CD4-positive, alpha-beta T cell treated with Interleukin-10 for 1 hour (primary cell): ENCODE data around the gene PSMA1.
"Not testable (repeated sequence)": the region's sequence is repeated elsewhere in the genome, so short reads cannot be mapped to it uniquely, and the experiment has no call there.

Source experiments
- DNase-seq: peaks from one replicate; pipeline ENCODE4 v3.0.0-alpha.2; 2020

The PSMA1 gene

DNA sequence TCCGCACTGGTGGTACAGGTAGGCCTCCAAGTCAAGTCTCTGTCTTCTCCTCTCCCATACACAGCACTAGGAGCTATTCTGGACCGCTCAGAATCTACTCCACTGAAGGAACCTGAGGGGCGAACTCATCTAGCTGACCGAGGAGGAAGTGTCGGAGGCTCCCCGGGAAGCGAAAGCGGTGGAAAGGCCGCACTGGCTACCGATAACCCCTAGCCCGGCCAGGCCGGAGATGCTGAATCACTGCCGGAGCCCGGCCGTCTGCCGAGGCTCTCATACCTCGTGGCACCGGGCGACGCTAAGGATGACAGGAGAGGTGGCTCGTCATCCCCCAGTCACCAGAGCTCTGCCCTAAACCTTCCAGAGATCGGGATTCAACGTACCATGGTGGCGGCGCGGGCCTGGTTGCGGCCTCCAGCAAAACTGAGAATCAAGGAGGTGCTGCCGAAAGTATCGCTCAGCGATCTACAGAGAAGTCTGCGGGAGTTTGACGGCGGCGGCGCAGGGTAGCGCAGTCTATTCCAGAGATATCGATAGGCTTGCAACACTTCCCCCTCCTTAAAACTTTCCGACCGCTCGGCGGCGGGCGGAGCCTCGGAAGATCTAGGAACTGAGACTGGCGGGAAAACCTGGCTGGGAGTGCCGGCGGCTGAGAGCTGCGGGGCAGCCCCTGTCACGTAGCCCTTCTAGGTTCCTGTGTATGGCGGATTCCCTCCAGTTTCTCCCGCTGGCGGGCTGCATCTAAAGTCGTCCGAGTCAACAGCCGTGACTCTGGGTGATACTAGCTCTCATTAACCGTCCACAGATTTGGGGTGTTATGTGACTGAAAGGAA, at the start of gene PSMA1:
TSS of gene PSMA1 (minus strand) at position 470 of the 830 bp plus-strand sequence. CDS start at position 383, 87 bp downstream.
- DNase-seq, result peak; percentile 92

DNA sequence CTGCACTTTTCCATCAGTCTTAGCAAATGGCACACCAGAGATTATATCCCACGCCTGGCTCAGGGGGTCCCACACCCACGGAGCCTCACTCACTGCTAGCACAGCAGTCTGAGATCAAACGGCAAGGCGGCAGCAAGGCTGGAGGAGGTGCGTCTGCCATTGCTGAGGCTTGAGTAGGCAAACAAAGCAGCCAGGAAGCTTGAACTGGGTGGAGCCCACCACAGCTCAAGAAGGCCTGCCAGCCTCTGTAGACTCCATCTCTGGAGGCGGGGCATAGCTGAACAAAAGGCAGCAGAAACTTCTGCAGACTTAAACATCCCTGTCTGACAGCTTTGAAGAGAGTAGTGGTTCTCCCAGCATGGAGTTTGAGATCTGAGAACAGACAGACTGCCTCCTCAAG, 49.3 kb upstream of the PSMA1 start:
- peak; percentile 54 for DNase-seq

GRCh38 chr11:14567064-14567651, 47.0 kb upstream of the PSMA1 start:
- no peak for DNase-seq

DNA sequence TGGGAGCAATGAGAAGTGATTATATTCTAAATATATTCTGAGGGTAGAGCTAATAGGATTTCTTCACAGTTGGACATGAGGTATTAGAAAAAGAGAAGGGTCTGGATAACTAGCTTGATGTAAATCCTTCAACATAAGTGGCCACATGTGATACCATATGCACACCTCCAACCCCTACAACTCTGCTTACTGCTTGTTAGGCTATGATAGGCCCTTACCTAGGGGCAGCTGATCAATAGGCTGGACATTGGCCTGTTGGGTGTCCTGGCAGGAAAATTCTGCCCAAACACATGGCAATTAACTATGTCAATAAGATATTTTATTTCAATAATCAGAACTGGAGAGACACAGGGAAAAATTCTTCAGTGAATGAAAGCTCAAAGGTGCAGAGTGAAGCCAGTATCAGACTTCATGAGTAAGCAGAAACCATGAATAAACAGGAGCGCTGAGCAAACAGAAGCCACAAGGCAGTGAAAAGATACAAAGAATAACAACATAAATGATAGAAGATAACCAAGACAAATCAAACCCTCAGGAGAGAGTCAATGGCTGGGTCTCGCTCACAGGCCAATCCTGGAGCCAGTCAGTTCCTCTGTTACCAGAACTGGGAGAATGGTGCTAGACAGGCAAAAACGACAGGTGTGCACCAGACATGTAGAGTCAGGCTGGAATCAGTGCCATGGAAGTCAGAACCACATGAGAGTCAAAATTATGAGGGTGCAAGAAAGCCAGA, 46.3 kb upstream of the PSMA1 start:
- no peak for DNase-seq

- DNase-seq, result no peak
Measured at GRCh38 chr11:14565845-14566244, 45.7 kb upstream of the PSMA1 start.

DNA sequence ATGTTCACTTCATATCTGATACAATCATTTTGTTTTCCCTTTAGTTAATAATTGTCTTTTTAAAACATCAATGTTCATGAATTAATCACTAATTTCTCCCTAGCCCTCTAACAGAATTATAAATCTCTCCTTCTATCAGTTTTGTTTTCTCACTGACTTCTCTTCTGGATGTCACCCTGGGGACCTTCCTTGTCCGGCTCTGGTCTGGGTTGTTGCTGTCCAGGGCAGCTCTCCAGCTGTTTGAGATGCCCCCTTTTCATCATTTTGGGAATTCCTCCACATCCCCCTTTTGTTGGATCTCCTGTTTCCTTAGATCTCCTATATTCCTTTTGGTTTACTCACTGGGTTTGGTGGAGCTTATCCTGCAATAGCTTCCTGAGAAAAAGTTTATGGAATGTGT, 35.6 kb upstream of the PSMA1 start:
- no peak for DNase-seq

- peak; percentile 77 for DNase-seq
Measured at GRCh38 chr11:14554959-14555358, 34.8 kb upstream of the PSMA1 start.

- DNase-seq, result no peak
Measured at GRCh38 chr11:14552089-14552488, 31.9 kb upstream of the PSMA1 start.

DNA sequence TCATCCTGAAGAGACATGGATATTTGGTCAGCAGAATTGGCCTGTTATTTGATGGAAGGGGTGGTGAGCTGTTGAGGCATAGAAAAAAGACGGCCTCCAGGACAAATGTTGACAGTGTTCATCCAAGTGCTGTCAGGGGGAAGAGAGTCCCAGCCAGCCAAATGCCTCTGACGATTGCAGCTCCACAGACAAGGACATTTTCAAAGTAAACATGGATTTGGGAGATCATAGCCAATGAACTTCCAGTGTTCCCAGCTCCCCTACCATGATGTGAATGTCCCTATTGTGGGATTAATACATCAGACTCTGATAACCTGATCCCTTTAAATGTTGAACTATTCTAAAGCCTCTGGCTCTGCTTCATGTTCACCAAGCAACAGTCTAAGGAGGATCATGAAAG, 31.2 kb upstream of the PSMA1 start:
- no peak for DNase-seq

DNA sequence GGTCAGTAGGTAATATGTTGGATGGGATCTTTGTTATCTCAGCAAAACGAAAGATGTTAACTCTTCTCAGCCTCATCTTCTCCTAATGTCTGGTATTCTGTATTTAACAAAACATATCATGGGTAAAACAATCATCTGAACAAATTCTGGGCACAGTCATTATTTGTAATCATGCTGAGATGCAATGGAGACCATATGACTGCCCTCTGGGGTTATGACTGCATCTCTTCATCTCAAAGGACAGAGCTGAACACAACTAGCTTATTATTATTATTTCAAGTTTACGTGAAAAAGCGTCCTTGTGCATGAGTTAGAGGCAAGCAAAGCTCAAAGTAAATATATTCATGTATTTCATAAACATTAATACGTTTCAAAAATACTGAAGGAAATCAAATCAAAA, 29.7 kb upstream of the PSMA1 start:
- no peak for DNase-seq

- DNase-seq, result no peak
Measured at GRCh38 chr11:14547440-14547839, 27.3 kb upstream of the PSMA1 start.

GRCh38 chr11:14546672-14547071, 26.5 kb upstream of the PSMA1 start:
- no peak for DNase-seq

DNA sequence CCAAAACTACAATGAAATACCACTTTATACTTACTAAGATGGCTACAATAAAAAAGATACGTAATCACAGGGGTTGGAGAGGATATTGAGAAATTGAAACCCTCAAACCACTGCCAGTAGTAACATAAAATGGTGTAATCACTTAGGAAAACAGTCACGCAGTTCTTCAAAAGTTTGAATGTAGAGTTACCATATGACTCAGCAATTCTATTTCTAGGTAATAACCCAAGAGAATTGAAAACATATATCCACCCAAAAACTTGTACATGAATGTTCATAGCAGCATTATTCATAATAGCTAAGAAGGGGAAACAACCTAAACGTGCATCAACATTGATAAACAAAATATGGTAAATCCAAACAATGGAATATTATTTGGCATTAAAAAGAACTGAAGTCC, 24.4 kb upstream of the PSMA1 start:
- DNase-seq, result no peak

DNA sequence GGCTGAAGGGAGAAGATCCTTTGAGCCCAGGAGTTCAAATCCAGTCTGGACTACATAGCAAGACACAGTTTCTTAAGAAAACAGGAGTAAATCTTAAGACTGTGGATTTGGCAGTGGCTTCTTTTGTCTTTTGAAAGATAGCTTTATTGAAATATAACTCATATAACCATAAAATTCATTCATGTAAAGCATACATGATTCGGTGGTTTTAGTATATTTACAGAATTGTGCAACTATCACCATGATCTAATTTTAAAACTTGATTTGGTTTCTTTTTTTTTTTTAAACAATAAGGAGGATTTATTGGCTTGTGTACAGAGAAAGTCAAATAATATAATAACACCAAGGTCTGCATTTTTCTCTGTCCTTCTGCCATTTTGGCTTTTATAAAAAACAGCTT, 23.1 kb upstream of the PSMA1 start:
- DNase-seq, result no peak

DNA sequence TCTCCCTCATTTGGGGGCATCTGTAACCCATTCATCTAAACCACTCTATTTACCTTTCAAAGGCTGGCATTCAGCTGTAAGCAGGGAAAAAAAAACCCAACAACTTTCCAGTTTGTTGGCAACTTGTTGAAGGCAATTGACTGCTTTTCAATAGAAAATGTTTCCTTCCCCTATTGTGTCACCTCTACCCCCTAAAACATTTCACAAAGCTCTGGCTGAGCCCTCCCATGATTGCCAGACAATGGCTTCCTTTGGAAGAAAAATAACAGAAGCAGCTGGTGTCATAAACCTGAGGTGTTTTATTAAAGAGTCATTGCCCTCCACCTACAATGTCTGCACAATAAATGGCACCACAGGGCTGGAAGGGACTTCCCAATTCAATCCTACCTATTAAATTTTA, 22.1 kb upstream of the PSMA1 start:
- DNase-seq, result no peak

DNA sequence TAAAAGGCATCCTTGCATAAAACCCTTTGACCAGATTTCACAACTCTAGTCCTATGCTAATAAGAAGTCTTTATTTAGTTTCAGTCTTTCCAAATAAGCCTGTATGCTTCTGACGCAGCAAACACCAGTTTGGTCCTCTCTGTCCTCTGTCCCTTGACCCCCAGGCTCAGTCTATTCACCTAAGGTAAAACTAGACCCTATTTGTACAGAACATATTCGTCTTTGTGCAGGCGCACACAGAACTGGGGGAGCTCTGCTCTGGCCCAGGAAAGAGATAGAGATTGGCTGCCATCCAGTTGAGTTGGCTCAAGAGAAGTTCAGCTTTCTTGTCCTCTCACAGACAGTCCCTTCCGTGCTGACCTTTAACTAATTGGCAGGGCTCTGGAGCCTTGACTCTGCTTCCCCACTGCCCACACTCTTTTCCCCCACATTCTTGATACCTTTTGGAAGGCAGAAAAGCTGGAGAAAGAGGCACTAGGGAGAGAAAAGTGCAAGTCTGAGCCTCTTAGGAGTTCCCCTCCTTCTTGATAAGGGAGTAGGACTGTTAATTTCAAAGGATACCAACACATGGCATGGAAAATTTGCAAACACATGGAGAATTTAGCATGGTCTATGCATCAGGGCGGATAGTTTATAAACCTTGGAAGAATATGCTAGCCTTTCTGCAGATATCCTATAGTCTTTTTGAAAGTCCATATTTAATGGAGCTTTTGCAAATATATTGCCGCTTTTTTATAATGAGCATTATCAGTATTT, 21.2 kb upstream of the PSMA1 start:
- DNase-seq, result no peak

DNA sequence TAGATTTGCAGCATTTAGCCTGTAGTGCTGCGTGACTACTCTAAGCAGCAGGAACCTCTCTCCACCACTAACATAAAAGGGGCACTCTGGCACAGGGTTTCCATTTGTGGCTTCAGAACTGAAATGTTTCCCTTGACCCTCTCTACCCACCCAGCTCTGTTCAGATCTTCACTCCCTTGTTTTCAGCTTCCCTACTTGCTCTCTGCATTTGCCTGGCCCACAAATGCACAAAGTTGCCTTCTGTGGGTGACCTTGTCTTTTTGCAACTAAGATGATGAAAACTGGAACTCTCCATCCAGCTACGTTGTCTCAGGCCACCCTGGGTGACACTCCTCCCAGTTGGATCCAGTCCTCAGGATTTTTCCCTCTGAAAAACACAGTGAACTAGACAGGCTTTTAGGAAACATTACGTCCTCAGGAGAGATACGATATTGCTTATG, 19.8 kb upstream of the PSMA1 start:
- no peak for DNase-seq

DNA sequence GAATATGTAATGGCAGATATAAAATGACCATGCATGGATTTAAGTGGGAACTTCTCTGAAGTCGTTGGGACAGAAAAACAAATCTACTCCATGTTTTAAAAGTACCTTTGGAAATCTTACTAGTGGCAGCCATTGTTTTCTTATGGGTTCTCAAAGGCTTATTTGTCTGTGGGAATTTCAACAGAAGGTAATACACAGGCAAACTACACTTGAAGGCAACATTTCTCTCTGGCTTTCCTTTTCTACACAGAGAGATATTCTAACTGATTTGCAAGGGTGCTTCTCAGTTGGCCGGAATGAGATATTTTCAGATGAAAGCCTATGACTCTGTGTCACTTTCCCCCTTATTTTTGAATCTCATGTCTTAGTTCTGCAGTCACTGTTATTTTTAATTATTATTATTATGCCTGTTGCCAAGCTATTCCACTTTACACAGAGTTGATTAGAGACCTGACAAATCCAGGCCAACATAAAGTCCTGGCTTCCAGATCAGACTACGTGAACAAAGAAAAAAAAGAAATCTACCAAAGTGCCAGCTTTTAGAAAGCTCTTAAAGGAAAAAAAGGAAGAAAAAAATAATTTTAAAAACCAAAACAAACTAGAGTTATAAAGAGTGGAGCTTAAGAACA, 18.9 kb upstream of the PSMA1 start:
- no peak for DNase-seq

GRCh38 chr11:14538271-14538925, 18.2 kb upstream of the PSMA1 start:
- no peak for DNase-seq

- DNase-seq, result peak; percentile 68
Measured at GRCh38 chr11:14537134-14537599, 17.0 kb upstream of the PSMA1 start.

DNA sequence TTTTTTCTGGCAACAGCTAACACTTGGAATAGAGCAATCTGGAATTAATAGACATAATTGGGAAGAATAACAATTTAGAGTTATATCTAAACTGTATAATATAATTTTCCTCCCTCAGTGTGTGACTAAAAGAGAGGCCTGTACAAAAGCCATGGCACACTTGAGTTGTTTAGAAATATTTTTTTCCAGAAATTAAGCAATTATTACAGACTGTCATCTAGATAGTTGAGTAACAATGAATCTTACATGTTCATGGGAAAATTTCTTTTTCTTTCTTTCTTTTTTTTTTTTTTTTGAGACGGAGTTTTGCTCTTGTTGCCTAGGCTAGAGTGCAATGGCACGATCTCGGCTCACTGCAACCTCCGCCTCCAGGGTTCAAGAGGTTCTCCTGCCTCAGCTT, 15.0 kb upstream of the PSMA1 start:
- not testable (repeated sequence) for DNase-seq

DNA sequence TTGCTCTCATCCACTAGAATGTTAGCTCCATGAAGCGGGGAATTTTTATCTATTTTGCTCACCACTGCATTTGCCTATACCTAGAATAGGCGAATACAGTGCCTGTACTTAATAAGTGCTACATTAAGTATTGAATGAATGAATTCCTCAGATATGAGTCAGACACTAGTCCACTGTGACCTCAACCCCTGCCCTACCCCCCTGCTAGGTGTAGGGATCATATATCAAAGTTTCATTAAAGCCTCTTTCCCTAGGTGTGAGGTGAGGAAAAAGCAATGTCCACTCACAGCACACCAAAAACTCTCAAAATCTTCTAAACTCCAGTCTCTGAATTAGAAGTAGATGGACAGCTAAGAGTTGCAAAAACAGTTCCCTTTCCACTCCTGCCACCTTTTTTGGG, 9.8 kb upstream of the PSMA1 start:
- DNase-seq, result no peak
